ENCODE data around the gene UBE2E2.

UBE2E2 gene

DNA sequence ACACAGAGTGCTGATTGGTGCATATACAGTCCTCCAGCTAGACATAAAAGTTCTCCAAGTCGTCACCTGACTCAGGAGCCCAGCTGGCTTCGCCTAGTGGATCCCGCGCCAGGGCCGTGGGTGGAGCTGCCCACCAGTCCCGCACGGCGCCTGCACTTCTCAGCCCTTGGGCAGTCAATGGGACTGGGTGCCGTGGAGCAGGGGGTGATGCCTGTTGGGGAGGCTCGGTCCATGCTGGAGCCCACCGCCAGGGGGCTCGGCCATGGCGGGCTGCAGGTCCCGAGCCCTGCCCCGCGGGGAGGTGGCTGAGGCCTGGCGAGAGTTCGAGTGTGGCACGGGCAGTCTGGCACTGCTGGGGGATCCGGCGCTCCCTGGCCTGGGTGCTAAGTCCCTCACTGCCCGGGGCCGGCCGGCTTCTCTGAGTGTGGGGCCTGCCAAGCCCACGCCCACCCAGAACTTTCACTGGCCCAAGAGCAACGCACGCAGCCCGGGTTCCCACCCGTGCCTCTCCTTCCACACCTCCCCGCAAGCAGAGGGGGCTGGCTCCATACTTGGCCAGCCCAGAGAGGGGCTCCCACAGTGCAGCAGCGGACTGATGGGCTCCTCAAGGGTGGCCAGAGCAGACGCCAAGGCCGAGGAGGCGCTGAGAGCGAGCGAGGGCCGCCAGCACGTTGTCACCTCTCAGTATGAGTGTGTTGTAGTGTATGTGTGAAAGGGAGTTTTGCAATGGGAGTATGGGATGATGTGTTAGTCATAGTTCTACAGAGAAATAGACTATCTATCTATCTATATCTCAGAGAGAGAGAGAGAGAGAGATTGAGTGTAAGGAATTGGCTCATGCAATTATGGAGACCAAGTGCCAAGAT, 69.0 kb downstream of the UBE2E2 start:
- TF ChIP-seq, protein P1, sequence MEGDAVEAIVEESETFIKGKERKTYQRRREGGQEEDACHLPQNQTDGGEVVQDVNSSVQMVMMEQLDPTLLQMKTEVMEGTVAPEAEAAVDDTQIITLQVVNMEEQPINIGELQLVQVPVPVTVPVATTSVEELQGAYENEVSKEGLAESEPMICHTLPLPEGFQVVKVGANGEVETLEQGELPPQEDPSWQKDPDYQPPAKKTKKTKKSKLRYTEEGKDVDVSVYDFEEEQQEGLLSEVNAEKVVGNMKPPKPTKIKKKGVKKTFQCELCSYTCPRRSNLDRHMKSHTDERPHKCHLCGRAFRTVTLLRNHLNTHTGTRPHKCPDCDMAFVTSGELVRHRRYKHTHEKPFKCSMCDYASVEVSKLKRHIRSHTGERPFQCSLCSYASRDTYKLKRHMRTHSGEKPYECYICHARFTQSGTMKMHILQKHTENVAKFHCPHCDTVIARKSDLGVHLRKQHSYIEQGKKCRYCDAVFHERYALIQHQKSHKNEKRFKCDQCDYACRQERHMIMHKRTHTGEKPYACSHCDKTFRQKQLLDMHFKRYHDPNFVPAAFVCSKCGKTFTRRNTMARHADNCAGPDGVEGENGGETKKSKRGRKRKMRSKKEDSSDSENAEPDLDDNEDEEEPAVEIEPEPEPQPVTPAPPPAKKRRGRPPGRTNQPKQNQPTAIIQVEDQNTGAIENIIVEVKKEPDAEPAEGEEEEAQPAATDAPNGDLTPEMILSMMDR (IDR thresholded peaks at IDR 0.05), result no peak

DNA sequence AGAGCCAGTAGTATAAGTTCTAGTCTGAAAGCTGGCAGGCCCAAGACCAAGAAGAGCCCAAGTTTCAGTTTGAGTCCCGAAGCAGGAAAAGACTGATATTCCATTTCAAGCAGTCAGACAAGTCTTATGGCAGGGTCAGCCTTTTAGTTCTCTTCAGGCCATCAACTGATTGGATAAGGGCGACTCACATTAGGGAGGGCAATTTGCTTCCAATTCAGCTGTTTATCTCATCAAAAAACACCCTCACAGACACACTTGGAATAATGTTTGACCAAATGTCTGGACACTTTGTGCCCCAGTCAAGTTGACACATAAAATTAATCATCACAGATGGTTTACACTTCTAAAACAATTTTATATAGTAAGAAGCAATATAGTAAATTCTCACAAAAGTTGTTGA, 69.7 kb downstream of the UBE2E2 start:
- TF ChIP-seq, protein P1 (IDR thresholded peaks at IDR 0.05), result no peak

DNA sequence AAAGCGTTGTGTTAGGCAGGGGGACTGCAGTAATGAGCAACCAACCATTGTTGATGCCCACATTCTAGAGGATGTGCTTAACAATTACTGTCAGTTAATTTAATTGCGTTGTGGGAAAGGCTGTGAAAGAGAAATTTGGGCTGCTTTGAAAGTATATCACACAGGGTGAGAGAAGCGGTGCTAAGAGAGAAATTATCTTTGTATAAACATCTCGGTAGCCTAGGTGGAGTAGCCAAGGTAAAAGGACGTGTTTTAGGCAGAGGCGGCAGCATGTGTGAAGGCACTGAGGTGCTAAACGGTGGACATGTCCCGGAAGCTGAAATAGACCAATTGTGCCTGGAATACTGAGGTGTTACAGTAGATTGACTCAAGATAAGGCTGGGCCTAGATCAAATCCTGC, 71.9 kb downstream of the UBE2E2 start:
- TF ChIP-seq, protein P1 (IDR thresholded peaks at IDR 0.05), result no peak

DNA sequence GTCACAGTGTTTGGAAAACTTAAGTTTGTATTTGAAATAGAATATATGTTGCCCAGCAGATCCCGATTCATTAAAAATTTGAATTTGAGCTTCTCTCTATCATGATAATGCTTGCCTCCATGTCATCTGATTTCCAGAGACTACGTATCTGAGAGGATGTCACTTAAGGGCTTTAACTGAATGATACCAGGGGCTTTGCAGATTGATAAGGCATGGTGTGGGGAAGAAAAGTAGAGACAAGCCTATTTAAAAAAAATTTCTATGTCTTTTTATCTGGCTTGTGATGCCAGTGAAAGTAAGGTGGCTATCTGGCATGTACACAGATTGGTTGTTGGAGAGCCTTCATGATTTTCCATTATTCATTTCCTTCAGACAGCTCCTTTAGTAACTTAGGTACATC, 72.7 kb downstream of the UBE2E2 start:
- TF ChIP-seq, protein P1 (IDR thresholded peaks at IDR 0.05), result no peak

DNA sequence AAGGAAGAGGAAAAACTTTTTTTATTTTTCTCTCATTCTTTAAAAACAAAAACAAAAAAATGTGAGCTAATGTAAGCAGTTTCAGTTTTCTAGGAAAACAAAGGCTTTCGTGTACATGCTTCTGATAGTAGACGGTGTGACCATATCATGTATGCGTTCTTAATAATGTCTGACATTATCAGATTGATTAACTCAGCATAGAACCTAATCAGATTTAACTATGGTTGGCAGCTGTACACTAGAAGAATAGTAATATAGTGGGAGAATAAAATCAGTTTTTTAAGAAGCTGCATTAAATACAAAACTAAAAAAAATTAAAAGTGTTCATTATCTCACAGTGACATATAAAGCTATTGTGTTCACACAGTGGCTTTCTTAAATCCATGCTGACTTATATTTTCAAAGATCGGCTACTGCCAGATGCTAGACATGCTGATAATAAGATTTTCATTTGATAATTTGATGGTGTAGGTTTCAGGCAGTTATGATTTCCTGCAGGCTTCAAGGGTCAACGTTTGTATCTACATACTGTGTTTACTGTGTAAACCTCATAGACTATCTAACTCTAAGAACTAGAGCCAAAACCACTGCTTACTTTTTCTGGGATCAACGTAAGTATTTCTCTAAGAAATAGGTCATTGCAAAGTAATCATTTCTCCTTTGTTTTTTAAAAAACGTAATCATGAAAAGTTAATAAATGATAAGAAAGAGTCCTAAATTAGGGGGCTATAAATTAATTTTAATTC, 74.0 kb downstream of the UBE2E2 start:
- TF ChIP-seq, protein P1 (IDR thresholded peaks at IDR 0.05), result no peak

DNA sequence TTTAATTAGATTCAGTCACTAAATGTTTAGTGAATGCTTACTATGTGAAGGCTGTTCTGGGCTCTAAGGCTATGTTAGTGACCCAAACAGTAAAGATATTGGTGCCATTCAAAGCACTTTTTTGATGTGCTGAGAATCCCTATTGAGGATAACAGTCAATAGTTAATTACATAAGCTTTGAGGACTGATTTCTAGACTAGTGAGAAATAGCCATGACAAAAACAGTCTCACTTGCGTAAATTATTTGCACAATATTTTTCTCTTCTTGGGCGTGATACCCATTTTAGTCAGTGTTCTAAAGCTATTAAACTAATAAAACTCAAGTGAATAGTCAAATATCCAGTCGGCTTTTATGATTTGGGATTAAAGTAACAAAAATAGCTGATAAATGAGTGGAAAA, 74.6 kb downstream of the UBE2E2 start:
- TF ChIP-seq, protein P1 (IDR thresholded peaks at IDR 0.05), result no peak

DNA sequence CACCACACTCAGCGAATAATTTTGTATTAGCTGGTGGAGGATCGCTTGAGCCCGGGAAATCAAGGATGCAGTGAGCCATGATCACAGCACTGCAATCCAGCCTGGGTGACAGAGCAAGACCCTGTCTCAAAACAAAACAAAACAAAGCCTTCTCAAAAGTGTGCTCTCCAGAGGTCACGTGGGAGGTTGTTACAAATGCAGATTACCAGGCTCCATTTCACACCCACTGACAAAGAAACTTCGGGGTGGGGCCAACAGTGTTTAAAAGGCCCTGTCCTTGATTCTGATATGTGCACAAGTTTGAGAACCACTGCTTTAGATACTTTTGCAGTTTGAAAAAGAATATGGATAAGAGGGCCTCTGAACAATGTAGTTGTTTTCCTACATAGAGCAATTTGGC, 80.5 kb downstream of the UBE2E2 start:
- TF ChIP-seq, protein P1 (IDR thresholded peaks at IDR 0.05), result no peak

All from LNCAP (cell line).